Ramos (cell line): ENCODE measurements around the gene ITPR2.
"Not testable (repeated sequence)": the region's sequence is repeated elsewhere in the genome, so short reads cannot be mapped to it uniquely, and the experiment has no call there.

Experiments
- in situ Hi-C: fragments of 300-500 bp; cut with MboI; formaldehyde crosslinking; loops from one replicate; pipeline ENCODE4 v1.14.3; 2022; ENCODE audit warnings: low sequenced_read_pairs; ENCODE audit not compliant: unreplicated experiment

ITPR2 gene

GRCh38 chr12:26435069-26435404, 398.0 kb downstream of the ITPR2 start:
- in situ Hi-C loops, result no loop called here

- in situ Hi-C loops, result no loop called here
Observed at GRCh38 chr12:26434299-26435068, 398.5 kb downstream of the ITPR2 start.

GRCh38 chr12:26433701-26434100, 399.3 kb downstream of the ITPR2 start:
- in situ Hi-C loops, result not testable (repeated sequence)

- in situ Hi-C loops, result no loop called here
Observed at GRCh38 chr12:26431211-26431610, 401.8 kb downstream of the ITPR2 start.

GRCh38 chr12:26430596-26430995, 402.4 kb downstream of the ITPR2 start:
- in situ Hi-C loops, result not testable (repeated sequence)

- in situ Hi-C loops, result no loop called here
Observed at GRCh38 chr12:26429070-26429691, 403.8 kb downstream of the ITPR2 start.

GRCh38 chr12:26428420-26428819, 404.6 kb downstream of the ITPR2 start:
- in situ Hi-C loops, result no loop called here

GRCh38 chr12:26426652-26427051, 406.3 kb downstream of the ITPR2 start:
- in situ Hi-C loops, result no loop called here

GRCh38 chr12:26425587-26426260, 407.3 kb downstream of the ITPR2 start:
- in situ Hi-C loops, result no loop called here

GRCh38 chr12:26422839-26423398, 410.1 kb downstream of the ITPR2 start:
- in situ Hi-C loops, result no loop called here

- in situ Hi-C loops, result no loop called here
Observed at GRCh38 chr12:26416550-26416949, 416.4 kb downstream of the ITPR2 start.

GRCh38 chr12:26410689-26411088, 422.3 kb downstream of the ITPR2 start:
- in situ Hi-C loops, result no loop called here

GRCh38 chr12:26406813-26407212, 426.2 kb downstream of the ITPR2 start:
- in situ Hi-C loops, result no loop called here

GRCh38 chr12:26406391-26406790, 426.6 kb downstream of the ITPR2 start:
- in situ Hi-C loops, result no loop called here

- in situ Hi-C loops, result no loop called here
Observed at GRCh38 chr12:26403601-26404000, 429.4 kb downstream of the ITPR2 start.

- in situ Hi-C loops, result no loop called here
Observed at GRCh38 chr12:26402648-26403047, 430.3 kb downstream of the ITPR2 start.

- in situ Hi-C loops, result no loop called here
Observed at GRCh38 chr12:26401874-26402273, 431.1 kb downstream of the ITPR2 start.

- in situ Hi-C loops, result no loop called here
Observed at GRCh38 chr12:26400627-26401026, 432.4 kb downstream of the ITPR2 start.

GRCh38 chr12:26399381-26399780, 433.6 kb downstream of the ITPR2 start:
- in situ Hi-C loops, result no loop called here

- in situ Hi-C loops, result no loop called here
Observed at GRCh38 chr12:26396402-26396801, 436.6 kb downstream of the ITPR2 start.

- in situ Hi-C loops, result no loop called here
Observed at GRCh38 chr12:26389343-26389742, 443.7 kb downstream of the ITPR2 start.
